Ureter (tissue), 1 donor: ENCODE results near the gene ZNF786. TPM values are rescaled to one million over a fixed set of nuclear protein-coding genes. Genes with fewer than 3 reads are reported as not detected.
"Not testable (repeated sequence)": the region's sequence is repeated elsewhere in the genome, so short reads cannot be mapped to it uniquely, and the experiment has no call there.

Experiments used
- DNase-seq: peaks from one replicate; pipeline ENCODE4 v3.0.0-alpha.2; 2020; ENCODE audit warnings: low spot score
- total RNA-seq: library from RNA; stranded (reverse); gene quantifications from one replicate; pipeline ENCODE4 v1.2.4, GENCODE V29; 2023
- donor health status: DM: yes; HTN: yes; CAD: no.

ZNF786 gene
- total RNA-seq, 1 donor from 2014 or later = 9.8 TPM

DNA sequence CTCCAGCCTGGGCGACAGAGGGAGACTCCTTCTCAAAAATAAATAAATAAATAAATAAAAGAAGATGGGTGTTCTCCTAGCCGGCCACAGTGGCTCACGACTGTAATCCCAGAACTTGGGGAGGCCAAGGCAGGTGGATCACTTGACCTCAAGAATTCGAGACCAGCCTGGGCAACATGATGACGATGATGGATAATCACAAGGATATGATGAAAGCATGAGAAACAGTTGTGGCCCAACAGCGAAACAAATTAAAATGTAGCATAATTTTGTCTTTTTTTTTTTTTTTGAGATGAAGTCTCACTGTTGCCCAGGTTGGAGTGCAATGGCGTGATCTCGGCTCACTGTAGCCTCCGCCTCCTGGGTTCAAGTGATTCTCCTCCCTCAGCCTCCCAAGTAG lies 12.9 kb downstream of the ZNF786 start:
- DNase-seq = no peak

DNA sequence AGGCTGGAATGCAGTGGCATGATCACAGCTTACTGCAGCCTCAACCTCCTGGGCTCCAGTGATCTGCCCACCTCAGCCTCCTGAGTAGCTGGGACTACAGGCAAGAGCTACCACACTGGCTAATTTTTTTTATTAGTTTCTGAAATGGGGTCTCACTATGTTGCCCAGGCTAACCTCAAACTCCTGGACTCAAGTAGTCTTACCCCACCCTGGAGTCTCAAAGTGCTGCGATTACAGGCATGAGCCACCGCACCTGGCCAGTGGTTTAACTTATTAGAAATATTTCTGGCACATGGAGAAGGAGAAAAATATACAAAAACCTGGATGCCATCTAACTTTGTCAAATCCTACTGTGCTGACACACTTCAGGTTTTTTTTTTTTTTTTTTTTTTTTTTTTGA lies 15.2 kb downstream of the ZNF786 start:
- no peak for DNase-seq

DNA sequence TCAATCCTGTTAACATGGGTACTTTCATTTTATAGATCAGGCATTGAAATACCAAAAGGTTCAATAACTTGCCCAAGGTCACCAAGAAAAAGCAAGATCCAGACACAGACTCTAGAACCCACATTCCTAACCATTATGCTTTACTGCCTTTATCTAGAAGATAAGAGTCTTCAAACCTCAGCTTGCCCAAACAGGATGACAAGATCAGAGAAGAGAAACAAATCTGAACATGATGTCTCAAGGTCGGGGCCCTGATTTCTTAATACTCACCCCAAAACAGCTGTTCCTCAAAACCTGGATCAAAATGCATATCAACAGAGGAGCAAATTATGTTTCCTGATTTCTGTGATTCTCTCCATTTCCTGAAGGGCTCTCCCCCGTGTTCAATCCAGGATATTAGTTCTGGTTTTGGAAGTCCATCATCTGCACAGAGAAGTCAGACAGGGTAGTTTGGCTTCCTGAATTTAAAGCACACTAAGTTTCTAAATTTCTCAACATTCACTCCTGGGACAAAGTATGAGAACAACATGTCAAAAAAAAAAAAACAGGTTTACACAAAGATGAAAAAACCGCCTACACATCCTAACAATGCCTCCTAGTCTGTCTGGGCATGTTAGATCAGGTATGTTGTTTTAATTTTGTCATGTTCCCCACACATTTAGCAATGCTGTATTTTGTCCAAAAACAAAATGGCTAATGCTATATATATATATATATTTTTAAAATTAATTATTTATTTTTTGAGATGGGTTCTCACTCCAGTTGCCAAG lies 16.2 kb downstream of the ZNF786 start:
- no peak for DNase-seq

DNA sequence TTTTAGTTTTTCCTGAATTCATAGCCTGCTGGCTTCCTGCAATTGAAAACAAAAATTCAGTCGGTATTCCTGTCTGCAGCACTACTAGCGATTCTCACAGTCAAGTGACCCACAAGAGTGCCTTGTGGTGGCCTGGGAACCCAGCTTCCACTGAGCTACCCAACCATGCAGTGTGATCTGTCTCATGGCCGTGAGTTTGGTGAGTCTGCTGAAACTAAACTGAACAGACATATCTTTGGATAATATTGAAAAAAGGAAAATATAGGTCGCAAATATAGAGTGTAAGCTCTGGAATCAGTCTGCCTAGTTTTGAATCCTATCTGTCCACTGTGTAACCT lies 18.1 kb downstream of the ZNF786 start:
- no peak for DNase-seq

DNA sequence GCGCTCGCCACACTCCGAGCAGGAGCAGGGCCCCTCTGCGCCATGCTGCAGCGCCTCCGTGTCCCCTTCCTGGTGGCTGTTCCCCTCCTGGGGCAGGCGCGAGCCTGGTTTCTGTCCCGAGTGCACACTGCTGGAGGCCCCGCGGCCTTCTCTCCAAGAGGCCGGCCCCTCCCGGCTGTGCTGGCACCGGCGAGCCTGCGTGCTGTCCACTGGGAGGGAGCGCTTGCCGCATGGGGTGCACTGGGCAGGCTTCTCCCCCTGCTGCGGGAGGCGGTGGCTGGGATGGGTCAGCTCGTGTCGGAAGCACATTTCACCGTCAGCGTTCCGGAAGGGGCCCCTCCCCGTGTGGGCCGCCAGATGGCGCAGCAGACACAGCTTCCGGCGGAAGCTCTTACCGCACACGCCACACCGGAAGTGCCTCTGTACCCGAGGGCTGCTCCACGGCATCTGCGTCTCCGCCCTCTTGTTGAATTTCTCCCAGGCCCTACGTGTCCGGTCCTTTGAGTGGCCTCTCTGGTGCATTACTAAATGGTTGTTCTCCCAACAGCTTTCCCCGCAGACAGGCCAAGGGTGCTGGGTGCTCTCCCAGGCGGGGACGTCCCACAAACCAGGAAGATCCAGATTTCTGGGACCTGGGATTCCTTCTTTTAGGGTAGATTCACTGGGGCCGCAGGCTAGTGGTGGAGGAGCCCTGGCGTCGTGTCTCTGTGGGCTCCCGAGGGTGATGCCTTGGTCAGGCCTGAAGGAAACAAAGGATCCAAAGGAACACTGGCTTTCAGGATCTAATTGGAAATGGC lies 18.7 kb downstream of the ZNF786 start:
- no peak for DNase-seq

DNA sequence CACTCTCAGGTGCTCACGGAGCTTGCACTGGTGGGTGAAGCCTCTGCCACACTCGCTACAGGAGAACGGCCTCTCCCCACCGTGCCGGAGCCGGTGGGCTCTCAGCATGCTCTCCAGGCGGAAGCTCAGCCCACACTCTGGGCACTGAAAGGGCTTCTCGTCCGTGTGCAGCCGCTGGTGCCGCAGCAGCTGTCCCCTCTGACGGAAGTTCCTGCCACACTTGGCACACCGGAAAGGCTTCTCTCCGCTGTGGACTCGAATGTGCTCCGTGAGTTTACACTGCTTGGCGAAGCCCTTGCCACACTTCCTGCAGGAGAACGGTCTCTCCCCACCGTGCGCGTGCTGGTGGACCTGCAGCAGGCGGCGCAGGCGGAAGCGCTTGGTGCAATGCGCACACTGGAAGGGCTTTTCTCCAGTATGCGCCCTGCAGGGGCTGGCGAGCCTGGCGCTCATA lies 19.3 kb downstream of the ZNF786 start:
- no peak for DNase-seq

DNA sequence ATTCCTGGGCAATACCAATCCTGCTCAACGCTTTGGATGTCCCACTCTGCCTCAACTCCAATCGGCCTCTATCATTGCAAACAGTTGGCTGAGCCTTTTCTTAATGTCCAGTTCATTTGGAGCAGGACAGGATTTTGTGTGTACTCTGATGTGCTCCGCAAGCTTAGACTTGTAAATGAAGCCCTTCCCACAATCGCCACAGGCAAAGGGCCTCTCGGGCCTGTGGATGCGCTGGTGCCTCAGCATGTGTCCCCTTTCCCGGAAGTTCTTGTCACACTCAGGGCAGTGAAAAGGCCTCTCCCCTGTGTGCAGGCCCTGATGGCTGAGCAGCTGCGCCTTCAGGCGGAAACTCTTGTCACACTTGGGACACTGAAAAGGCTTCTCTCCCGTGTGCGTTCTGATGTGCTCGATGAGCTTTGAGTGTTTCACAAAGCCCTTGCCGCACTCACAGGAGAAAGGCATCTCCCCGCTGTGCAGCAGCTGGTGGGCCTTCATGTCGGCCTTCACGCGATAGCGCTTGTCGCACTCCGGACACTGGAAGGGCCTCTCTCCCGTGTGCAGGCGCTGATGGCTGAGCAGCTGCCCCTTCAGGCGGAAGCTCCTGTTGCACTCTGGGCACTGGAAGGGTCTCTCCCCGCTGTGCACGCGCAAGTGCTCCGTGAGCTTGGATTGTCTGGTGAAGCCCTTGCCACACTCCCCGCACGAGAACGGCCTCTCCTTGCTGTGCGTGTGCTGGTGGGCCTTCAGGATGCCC lies 20.0 kb downstream of the ZNF786 start:
- no peak for DNase-seq

DNA sequence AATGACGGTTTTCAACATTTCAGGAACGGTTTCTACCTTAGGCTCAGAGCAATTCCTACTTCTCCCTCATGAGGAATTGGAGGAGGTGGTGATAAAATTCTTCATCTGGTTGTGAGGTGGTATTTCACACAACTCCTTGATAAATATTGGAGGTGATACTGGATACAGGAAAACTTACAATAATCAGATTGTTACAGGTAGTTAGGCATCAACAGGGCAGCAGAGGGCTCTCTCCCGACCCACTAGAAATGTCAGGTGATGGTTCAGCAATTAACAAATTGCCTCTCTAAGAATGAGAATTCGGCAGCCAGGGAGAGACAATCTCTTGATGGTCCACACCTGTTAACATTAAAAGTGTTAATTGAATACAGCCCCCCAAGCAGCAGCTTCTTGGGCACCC lies 22.6 kb downstream of the ZNF786 start:
- no peak for DNase-seq

DNA sequence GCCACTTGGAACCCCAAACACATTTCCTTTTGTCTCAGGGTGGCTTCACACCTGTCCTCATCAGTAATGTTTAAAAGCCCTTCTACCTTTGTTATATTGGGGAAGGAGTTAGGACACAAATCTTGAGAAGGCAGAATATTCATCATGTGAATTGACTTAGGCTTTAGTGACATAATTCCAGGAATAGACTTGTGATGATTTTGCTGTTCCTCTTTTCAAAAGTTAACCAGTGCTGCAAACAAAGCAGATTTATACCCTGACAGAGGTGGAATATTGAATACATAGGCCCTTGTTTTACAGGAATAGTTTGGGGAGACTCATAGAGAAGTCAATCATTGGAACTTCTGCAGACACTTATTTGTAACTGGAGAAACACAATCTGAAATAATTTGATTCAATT lies 27.0 kb downstream of the ZNF786 start:
- no peak for DNase-seq

DNA sequence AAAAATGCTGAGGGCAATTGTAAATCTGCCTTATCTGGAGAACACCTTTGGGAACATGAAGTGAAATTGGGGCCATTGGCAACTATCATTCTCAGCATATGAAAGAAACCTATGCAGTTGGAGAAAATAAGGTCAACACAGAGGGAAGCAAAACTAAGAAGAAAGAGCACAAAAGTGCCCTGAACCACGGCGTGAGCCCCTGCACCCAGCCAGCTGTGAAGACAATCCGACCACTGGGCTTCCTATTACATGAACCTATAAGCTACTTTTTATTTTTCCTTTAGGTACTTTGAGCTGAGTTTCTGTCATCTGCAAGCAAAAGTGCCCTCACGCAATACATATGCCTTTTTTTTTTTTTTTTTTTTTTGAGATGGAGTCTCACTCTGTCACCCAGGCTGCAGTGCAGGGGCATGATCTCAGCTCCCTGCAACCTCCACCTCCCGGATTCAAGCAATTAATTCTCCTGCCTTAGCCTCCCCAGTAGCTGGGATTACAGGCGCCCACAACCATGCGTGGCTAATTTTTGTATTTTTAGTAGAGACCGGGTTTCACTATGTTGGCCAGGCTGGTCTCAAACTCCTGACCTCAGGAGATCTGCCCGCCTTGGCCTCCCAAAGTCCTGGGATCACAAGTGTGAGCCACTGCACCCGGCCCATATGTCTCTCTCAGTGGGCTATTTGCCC lies 28.2 kb downstream of the ZNF786 start:
- DNase-seq = not testable (repeated sequence)

DNA sequence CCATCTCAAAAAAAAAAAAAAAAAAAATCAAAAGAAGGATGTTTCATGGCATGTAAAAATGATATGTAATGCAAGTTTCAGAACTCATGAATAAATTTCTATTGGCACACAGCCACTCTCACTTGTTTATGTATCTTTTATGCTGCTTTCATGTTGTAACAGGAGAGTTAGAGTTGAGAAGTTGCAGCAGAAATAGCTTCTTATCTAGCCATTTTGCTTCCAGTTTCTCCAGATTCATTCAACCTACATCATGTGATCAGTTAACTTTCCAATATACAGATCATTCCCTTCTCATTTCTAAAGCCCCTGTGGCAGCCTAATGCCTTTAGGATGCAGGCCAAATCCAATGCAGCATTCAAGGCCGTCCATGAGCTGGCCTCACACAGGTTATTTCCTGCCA lies 30.4 kb downstream of the ZNF786 start:
- DNase-seq = no peak

DNA sequence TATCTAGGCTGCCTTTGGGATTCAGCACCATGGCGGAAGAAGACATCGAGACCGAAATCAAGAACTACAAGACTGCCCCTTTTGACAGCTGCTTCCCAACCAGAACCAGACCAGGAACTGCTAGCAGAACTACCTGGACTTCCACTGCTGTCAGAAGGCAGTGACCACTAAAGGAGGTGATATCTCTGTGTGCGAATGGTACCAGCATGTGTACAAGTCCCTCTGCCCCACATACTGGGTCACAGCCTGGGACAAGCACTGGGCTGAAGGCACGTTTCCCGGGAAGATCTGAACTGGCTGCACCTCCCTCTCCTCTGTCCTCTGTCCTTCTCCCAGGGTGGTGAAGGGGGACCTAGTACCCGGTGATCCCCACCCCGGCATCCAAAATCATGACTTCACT lies 36.6 kb downstream of the ZNF786 start:
- no peak for DNase-seq

DNA sequence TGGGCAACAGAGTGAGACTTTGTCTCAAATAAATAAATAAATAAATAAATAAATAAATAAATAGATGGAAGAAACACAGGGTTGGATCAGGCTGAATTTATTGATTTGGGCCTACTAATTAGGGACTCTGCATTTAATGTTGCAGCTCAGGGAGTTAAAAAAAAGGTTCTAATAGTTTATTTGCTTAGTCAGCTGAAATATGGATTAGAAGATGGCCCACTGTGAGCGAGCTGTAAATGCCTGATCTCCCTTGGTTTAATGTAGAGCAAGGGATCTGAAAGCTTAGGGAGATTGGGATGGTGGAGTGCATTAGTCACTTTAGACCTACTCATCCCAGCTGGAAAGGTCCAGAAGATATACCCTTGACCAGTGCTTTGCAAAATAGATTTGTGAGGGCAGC lies 37.1 kb downstream of the ZNF786 start:
- no peak for DNase-seq

DNA sequence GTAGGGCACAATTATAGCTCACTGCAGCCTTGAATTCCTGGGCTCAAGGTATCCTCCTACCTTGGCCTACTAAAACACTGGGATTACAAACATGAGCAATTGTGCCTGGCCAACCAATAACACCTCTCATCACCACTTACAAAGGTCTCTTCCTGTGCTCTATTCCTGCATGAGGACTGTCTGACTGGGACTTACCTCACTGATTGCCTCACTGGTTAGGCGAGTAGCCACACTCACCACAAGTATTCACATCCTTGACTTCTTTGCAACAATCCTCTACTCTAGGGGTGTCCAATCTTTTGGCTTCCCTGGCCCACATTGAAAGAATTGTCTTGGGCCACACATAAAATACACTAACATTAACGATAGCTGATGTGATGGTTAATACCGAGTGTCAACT lies 39.6 kb downstream of the ZNF786 start:
- DNase-seq = no peak

DNA sequence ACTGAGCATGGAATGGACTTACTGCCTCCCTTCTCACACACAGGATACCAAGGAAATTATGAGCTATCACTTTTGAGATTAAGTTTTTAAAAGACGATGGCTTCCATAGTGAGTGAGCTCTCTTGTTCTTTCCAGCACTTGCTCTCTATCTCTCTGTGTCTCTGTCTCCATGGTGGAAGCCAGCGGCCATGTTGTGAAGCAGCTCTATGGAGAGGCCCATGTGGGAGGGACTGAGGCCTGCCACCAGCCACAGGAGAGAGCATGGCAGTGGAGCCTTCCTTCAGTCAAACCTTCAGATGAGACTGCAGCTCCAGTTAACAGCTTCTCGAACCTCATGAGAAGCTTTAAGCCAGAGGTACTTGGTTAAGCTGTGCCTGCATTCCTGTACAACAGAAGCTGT lies 41.7 kb downstream of the ZNF786 start:
- no peak for DNase-seq

DNA sequence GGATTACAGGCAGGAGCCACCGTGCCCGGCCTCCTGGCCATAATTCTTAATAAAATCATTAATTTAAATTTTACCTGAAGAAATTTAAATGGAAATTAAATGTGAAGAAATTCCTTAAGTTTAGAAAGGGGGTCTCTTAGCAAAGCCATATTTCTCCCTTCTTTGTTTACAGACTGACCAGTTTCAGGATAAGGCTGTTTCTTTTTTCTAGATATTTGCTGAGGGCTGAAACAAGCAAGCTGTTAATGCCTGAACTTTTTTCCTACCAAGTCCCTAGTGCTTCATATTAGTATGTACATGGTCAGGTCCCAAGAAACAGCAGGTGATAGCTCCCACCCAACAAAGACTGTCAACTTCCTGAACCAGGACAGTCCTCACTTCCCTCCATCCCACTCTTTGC lies 44.1 kb downstream of the ZNF786 start:
- DNase-seq = no peak

DNA sequence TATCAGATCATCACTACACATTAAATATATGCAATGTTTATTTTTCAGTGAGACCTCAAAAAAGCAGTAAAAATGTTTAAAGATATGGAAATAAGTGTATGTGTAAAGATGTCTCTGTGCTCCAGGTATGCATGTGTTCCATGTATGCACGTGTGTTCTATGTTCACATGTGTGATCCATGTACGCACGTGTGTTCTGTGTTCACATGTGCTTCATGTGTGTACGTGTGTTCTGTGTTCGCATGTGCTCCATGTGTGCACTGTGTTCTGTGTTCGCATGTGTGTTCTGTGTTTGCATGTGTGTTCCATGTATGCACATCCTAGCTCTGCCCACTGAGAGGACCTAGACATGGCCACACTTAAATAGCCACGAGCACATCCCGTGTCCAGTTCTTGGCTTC lies 46.6 kb downstream of the ZNF786 start:
- DNase-seq = no peak

DNA sequence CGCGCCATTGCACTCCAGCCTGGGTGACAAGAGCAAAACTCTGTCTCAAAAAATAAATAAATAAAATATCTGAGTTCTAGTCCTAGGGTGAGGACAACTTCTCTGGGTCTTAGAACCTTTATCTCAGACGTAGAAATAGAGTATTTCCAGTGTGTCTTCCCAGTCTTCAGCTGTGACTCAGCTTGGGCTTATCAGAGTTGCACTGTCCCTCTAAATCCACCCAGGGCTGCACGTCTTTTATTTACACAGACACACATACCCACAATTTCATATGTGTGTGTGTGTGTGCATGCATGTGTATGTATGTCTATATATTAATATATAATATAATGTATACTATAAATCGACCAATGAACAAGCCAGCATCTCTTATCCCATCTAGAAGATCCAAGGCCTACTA lies 49.2 kb downstream of the ZNF786 start:
- DNase-seq = no peak

DNA sequence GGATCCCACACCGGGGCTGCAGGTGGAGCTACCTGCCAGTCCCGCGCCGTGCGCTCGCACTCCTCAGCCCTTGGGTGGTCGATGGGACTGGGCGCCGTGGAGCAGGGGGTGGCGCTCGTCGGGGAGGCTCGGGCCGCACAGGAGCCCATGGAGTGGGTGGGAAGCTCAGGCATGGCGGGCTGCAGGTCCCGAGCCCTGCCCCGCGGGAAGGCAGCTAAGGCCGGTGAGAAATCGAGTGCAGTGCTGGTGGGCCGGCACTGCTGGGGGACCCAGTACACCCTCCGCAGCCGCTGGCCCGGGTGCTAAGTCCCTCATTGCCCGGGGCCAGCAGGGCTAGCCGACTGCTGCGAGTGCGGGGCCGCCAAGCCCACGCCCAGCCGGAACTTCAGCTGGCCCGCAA lies 51.9 kb downstream of the ZNF786 start:
- not testable (repeated sequence) for DNase-seq

DNA sequence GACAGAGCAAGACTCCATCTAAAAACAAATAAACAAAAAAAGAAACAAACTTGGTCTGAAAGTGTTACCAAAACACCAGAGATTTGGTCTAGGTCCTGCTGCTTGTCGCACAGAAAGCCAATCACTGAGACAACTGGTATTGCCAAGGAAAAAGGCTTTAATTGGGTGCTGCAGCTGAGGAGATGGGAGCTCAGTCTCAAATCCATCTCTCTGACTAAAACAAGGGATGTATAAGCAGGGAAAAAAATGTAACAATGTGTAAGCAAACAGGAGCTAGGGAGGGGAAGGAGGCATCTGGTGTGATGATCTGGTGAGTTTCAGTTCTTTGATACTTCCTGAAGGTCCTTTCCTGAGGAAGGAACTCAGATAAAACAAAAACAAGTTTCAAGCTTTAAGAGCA lies 53.8 kb downstream of the ZNF786 start:
- no peak for DNase-seq

DNA sequence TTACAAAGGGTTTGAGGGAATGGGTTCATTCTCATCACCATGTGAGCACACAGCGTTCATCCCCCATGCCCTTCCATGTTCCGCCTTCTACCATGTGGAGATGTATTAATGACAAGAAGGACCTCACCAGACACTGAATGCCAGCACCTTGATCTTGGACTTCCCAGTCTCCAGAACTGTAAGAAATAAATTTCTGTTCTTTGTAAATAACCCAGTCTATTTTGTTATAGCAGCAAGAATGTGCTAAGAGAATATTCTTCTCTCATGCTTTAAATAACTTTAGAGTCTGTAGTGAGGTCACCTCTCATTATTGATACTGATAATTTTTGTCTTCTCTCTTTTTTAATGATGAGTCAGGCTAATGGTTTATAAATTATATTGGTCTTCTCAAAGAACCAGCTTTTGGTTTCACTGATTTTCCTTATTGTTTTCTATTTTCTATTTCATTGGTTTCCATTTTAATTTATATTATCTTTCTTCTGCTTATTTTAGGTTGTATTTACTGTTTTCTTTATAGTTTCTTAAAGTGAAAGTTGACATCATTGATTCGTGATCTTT lies 59.1 kb downstream of the ZNF786 start:
- no peak for DNase-seq

DNA sequence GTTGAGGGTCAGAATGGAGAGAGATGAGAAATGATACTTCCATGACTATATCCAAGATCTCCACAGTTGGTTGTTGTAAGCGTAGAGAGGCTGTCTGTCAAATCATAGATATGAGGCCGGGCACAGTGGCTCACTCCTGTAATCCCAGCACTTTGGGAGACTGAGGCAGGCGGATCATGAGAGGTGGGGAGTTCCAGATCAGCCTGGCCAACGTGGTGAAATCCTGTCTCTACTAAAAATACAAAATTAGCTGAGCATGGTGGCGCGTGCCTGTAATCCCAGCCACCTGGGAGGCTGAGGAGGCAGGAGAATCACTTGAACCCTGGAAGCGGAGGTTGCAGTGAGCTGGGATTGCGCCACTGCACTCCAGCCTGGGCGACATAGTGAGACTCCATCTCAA lies 60.1 kb downstream of the ZNF786 start:
- not testable (repeated sequence) for DNase-seq
